ENCODE results near the gene DKK3.

DKK3 gene

DNA sequence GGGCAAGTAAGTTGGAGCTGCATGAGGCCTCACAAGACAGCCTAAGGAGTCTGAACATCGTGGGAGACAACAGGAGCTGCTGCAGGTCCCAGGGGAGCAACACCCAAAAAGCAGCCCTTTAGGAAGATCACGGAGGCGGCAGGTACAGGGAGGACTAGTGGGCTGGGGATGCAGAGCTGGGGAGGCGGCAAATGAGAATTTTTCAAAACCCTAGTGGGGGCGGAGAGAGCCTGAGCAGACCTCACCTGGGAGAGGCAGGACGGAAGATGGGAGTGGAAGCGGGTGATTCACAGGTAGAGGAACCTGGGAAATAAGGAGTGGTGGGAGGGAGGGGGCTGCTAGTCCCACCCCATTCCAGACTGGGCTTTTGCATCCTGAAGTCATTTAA, 42.1 kb downstream of the DKK3 start:
- DNase-seq, result no peak

DNA sequence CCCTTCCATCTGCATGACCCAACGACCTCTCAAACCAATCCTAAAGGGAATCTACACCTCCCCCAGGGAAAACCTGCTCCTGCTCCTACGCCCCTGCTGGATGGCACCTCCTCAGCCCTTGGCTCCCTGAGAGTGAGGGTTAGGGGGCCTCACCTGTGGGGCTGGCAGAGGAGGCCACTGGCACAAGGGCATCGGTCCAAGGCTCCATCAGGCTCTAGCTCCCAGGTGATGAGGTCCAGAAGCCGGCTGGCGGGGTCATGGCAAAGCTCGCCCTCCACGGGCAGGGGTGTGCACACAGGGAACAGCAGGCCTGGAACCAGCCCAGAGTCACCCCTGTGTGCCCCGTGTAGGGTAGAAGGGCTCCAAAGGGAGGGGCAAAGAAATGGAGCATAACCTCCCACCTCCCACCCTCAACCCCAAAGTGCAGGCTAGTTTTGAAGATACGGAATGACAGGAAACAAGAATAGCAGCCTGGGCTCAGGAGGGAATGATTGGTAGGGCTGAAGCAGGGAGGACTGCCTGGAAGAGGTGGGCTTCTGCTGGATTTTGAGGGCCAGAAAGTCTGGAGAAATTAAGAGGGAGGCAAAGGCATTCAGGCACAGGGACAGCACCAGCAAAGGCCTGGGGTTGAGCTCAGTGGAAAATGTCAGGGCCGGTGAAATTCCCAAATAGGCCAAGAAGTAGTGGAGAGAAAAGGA, 42.6 kb downstream of the DKK3 start:
- no peak for DNase-seq

- DNase-seq, result no peak
Measured at GRCh38 chr11:11965192-11965591, 43.2 kb downstream of the DKK3 start.

GRCh38 chr11:11964774-11965150, 43.7 kb downstream of the DKK3 start:
- no peak for DNase-seq

- no peak for DNase-seq
Measured at GRCh38 chr11:11963842-11964773, 44.3 kb downstream of the DKK3 start.

- DNase-seq, result no peak
Measured at GRCh38 chr11:11963067-11963466, 45.4 kb downstream of the DKK3 start.

GRCh38 chr11:11961399-11962028, 46.9 kb downstream of the DKK3 start:
- no peak for DNase-seq

DNA sequence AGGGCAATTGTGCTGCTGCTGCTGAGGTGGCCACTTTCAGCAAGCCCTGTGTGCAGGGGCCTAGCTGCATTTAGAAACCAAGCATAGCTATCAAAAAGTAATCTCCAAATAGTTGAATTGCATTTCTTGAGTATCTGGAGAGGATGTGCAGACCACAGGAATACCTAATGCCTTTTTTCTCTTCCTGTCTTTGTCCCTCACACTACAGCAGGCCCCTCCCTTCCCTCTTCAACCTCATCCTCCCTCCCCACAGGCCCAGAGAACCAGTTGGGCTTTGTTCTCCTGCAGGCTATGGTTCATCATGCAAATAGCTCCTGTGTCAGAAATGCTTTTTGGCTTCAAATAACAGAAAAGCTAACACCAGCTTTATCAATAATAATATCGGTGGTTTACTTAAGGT, 47.7 kb downstream of the DKK3 start:
- DNase-seq, result no peak

DNA sequence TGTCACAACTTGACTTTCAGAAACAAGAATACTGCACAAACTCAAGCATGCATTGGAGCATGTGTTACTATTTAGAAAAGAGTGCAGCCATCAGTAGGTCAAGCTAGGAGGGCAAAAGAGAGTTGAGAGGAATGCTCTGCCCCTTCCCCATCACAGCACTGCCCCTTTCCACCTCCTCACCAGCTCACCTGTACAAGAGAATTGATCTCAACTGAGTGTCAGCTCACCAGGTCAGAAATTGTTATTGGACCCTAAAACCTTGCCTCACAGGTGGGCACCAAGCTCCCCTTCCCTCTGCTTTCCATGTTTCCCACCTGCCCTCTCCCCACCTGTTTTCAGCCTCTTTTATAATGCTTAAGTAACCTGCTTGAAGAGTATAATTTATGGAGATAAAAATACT, 48.8 kb downstream of the DKK3 start:
- no peak for DNase-seq

GRCh38 chr11:11958403-11959231, 49.8 kb downstream of the DKK3 start:
- no peak for DNase-seq

DNA sequence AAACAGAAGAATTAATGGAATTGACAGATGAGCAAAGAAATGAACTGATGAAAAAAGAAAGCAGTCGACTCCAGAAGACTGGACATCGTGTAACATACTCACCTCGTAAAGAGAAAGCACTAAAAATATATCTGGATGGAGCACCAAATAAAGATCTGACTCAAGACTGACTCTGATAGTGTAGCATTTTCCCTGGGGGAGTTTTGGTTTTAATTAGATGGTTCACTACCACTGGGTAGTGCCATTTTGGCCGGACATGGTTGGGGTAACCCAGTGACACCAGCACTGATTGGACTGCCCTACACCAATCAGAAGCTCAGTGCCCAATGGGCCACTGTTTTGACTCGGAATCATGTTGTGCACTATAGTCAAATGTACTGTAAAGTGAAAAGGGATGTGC, 52.4 kb downstream of the DKK3 start:
- no peak for DNase-seq

- DNase-seq, result no peak
Measured at GRCh38 chr11:11952036-11952435, 56.4 kb downstream of the DKK3 start.

- no peak for DNase-seq
Measured at GRCh38 chr11:11949482-11949881, 58.9 kb downstream of the DKK3 start.

DNA sequence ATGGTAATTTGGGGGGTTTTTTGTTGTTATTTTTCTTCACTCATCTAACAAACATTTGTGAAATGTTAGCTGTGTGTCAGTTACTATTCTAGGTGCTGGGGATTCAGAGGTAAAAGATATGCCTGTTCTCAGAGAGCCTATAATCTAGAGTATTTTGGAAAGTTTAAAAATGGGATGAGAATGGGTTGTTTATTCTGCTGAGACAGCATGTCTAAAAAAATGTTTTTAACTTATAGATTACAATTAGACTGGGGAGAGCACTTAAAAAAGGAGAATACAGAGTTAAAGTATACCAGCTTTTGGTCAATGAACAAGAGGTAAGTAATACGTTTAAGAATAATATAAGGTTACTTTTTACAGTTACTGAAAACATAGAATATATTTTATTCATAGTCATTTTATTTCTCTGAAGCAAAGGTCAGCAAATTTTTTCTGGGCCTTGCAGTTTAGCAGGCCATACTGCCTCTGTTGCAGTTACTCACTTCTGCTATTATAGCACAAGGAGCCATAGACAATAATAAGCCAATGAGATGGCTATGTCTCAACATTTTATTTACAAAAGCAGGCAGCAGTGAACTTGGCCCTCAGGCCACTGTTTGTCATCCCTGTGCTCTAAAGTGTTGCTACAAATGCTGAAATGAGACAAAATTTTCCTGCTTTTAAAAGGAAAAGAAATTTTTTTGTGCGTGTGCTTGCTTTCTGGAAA, 60.0 kb downstream of the DKK3 start:
- DNase-seq, result no peak

GRCh38 chr11:11947825-11948224, 60.6 kb downstream of the DKK3 start:
- no peak for DNase-seq

- DNase-seq, result no peak
Measured at GRCh38 chr11:11946878-11947277, 61.5 kb downstream of the DKK3 start.

GRCh38 chr11:11946180-11946579, 62.2 kb downstream of the DKK3 start:
- no peak for DNase-seq

DNA sequence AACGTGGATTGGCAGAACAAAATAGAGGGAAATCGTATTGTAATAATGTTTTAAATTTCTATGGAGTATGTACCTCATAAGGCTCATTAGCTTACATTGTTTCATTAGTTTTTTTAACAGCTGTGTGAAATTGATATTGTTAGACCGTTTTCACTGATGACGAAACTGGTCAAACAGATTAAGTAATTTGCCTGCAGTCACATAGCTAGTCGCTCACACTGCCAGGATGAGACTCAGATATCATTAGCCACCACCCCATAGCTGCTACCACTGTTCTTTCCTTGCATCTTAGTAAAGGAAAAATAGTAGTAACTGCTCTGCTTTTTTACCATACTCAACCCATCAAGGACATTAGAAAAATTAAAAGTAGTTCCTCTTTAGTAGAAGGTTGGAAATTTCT, 64.0 kb downstream of the DKK3 start:
- no peak for DNase-seq

GRCh38 chr11:11942668-11943067, 65.8 kb downstream of the DKK3 start:
- DNase-seq, result no peak

DNA sequence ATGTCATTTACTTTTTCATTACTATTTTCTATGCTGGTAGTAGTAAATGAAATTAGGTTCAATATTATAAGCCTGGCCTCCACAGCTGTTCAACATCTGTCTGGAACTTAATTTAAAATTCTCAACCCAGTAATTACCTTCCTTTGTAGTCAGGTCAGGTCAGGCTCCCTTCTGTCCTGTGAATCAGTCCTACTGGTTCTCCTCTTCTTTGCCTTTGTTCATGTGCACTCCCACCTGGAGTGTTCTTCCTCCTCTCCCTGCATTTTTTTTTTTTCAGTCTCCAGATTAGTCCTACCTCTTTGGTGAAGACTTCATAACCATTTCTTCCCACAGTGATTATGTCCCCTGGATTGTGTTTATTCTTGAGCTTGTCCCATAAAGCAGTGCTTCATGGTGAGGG, 67.9 kb downstream of the DKK3 start:
- DNase-seq, result no peak

DNA sequence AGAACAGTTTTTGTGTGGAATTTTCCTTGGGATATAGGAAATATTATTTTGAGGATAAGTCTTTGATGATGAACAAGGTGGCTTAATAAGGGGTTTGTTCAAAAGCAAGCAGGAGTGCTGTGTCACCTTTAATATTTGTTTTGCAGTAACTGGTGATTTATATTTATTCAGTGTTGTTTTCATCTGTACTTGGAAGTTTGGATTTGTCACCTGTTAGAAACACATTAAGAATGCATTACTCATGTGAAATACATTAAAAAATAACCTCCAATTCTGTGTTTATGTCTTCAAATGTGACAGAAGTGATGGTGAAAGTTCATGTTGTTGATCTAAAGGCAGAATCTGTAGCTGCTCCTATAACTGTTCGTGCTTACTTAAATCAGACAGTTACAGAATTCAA, 70.5 kb downstream of the DKK3 start:
- DNase-seq, result no peak

GRCh38 chr11:11937433-11937832, 71.0 kb downstream of the DKK3 start:
- DNase-seq, result no peak

Data from OCI-M1 (cell line).